ENCODE data around the gene SLC17A7. TPM values are rescaled to one million over a fixed set of nuclear protein-coding genes. Genes with fewer than 3 reads are reported as not detected.

Gene SLC17A7
- total RNA-seq, 1 donor from 2014 or later: 15.4 TPM

GRCh38 chr19:49458567-49458903 lies 17.2 kb upstream of the SLC17A7 start:
- Histone ChIP-seq H3K27me3 (no peaks in the 10 kb centered on the region), H3K4me1 (peaks cover 0 to 3% of the 10 kb centered on the region in 2 donors), H3K27ac (no peak overlapping the region), H3K36me3 (peaks cover 6 to 9% of the 10 kb centered on the region in 2 donors), H3K9me3 (no peaks in the 10 kb centered on the region), H3K4me3 (no peak overlapping the region)
- DNase-seq (ENCODE audit: low spot score in 2 of 2): no peak
- TF ChIP-seq CTCF (IDR thresholded peaks at IDR 0.05): no peak
- intact Hi-C loops (cut with DNase I): no loop called here

GRCh38 chr19:49456326-49456725 lies 15.0 kb upstream of the SLC17A7 start:
- Histone ChIP-seq H3K4me1 (peaks cover 0 to 3% of the 10 kb centered on the region in 2 donors), H3K27ac (no peak overlapping the region), H3K9me3 (no peaks in the 10 kb centered on the region), H3K4me3 (no peak overlapping the region), H3K36me3 (peaks cover 5 to 6% of the 10 kb centered on the region in 2 donors), H3K27me3 (no peaks in the 10 kb centered on the region)
- intact Hi-C loops (cut with DNase I): no loop called here
- DNase-seq (ENCODE audit: low spot score in 2 of 2): no peak
- TF ChIP-seq CTCF (IDR thresholded peaks at IDR 0.05): no peak

- intact Hi-C loops (cut with DNase I): no loop called here
- no peaks in the 10 kb centered on the region for H3K9me3 ChIP-seq
- H3K4me1 ChIP-seq: peaks cover 0 to 5% of the 10 kb centered on the region in 2 donors
- H3K36me3 ChIP-seq: peaks cover 5 to 6% of the 10 kb centered on the region in 2 donors
- H3K27ac ChIP-seq: no peak overlapping the region
- no peaks in the 10 kb centered on the region for H3K27me3 ChIP-seq
- H3K4me3 ChIP-seq: no peak overlapping the region
- no peak for TF ChIP-seq CTCF (IDR thresholded peaks at IDR 0.05)
- no peak for DNase-seq (ENCODE audit: low spot score in 2 of 2)
Measured at GRCh38 chr19:49455773-49456172, 14.4 kb upstream of the SLC17A7 start.

- intact Hi-C loops (cut with DNase I): loop anchor here (1.0 to 5.0 kb wide), 4 partner anchors 21 to 224 kb away; partner anchors contain the start of genes FLT3LG, PRMT1, RPL13A and RPS11
- peak overlapping the region; percentile 43 to 81 for H3K4me3 ChIP-seq
- DNase-seq (ENCODE audit: low spot score in 2 of 2): no peak
- peaks cover 0 to 10% of the 10 kb centered on the region in 2 donors for H3K4me1 ChIP-seq
- H3K27ac ChIP-seq: peak overlapping the region; percentile 88 to 95
- peaks cover 6 to 7% of the 10 kb centered on the region in 2 donors for H3K36me3 ChIP-seq
- H3K27me3 ChIP-seq: no peaks in the 10 kb centered on the region
- H3K9me3 ChIP-seq: no peaks in the 10 kb centered on the region
- no peak for TF ChIP-seq CTCF (IDR thresholded peaks at IDR 0.05)
Measured at GRCh38 chr19:49453757-49454240, 12.5 kb upstream of the SLC17A7 start.

GRCh38 chr19:49453013-49453756 lies 11.9 kb upstream of the SLC17A7 start, which contains the start of gene ALDH16A1:
Gene ALDH16A1, plus strand, starts transcription at chr19:49453225. Its CDS starts 107 bp downstream, at chr19:49453332.
- Histone ChIP-seq H3K9me3 (no peaks in the 10 kb centered on the region), H3K4me3 (peak within 1 kb of the TSS; percentile 73 to 81), H3K27ac (peak within 1 kb of the TSS; percentile 88 to 95), H3K4me1 (peaks cover 0 to 10% of the 10 kb centered on the region in 2 donors), H3K36me3 (peaks cover 7 to 8% of the 10 kb centered on the region in 2 donors), H3K27me3 (no peaks in the 10 kb centered on the region)
- intact Hi-C loops (cut with DNase I): loop anchor here (1.0 to 5.0 kb wide), 4 partner anchors 21 to 224 kb away; partner anchors contain the start of genes FLT3LG, PRMT1, RPL13A and RPS11
- TF ChIP-seq CTCF (IDR thresholded peaks at IDR 0.05): no peak
- peak; percentile 89 to 99 for DNase-seq (ENCODE audit: low spot score in 2 of 2)
